ENCODE results near the gene ARRDC5.

Gene ARRDC5

GRCh38 chr19:4916292-4917082 is 13.8 kb upstream of the ARRDC5 start:
- H2AFZ ChIP-seq (ENCODE audit: low read length) = no peak overlapping the region
- H3K9me2 ChIP-seq (replicated peaks; ENCODE audit: insufficient read depth, low read length) = no peaks in the 10 kb centered on the region
- H3K79me2 ChIP-seq (ENCODE audit: low read length) = peaks cover 99% of the 10 kb centered on the region
- TF ChIP-seq EZH2 (optimal IDR thresholded peaks at IDR 0.05; ENCODE audit: low read depth, low read length) = no peak
- no peak for TF ChIP-seq CTCF (IDR thresholded peaks at IDR 0.05; ENCODE audit: low read length)
- no peak for TF ChIP-seq EZH2phosphoT487 (IDR thresholded peaks at IDR 0.05; ENCODE audit: low read length)
- no peak overlapping the region for H3K9ac ChIP-seq (ENCODE audit: low read length)
- H3K4me3 ChIP-seq (ENCODE audit: low read length) = no peak overlapping the region
- no peaks in the 10 kb centered on the region; the same call in 1 of the 2 replicates for H3F3A ChIP-seq (ENCODE audit: insufficient read depth, low read length)
- no peaks in the 10 kb centered on the region; the same call in 1 of the 2 replicates for H3K4me1 ChIP-seq (ENCODE audit: low read length)
- no peak for DNase-seq
- H4K20me1 ChIP-seq (ENCODE audit: insufficient read depth, low read length) = peaks cover 19% of the 10 kb centered on the region
- no peak overlapping the region for H3K4me2 ChIP-seq (ENCODE audit: low read depth, low read length)
- H3K9me3 ChIP-seq (replicated peaks; ENCODE audit: insufficient read depth, low read length) = no peaks in the 10 kb centered on the region
- H3K36me3 ChIP-seq (replicated peaks; ENCODE audit: insufficient read depth, low read length) = peaks cover 13% of the 10 kb centered on the region; the same call in 1 of the 2 replicates
- H3K27ac ChIP-seq (ENCODE audit: low read length) = no peak overlapping the region
- no peaks in the 10 kb centered on the region for H3K27me3 ChIP-seq (replicated peaks; ENCODE audit: insufficient read depth, low read length)

DNA sequence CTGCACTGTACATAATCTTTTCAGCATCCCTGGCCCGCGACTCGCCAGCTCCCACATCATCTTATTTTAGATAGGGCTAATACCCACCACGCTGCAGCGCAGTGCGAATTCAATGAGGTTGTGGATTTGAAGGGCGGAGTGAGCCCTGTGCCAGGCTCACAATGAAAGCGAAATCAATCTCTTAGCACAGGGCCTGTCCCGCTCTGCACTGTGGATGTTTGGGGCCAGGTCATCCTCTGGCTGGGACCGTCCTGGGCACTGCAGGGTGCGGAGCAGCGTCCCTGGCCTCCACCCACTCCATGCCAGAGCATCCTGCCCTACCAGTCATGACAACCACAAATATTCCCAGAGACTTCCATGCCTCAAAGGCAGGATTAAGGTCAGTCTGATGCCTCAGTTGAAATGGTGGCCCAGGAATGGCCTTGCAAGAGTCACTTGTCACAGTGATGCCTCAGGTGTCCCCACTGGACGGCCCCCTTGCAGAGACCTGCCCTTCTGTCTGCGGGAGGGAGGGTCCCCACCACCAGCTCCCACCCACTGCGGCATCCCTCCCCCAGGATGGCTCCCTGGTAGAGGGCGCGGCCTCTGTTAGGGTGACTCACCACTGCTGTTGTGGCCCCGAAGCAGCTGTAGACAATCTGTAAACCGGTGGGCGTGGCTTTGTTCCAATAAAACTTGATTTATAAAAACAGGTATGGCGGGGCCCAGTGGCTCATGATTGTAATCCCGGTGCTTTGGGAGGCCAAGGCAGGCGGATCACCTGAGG is 12.2 kb upstream of the ARRDC5 start:
- peaks cover 96% of the 10 kb centered on the region for H3K79me2 ChIP-seq (ENCODE audit: low read length)
- DNase-seq = no peak
- H3K4me1 ChIP-seq (ENCODE audit: low read length) = peaks cover 7% of the 10 kb centered on the region
- 0 out of 2 replicates have a peak, but pooled peaks cover 8% of the 10 kb centered on the region for H3K36me3 ChIP-seq (replicated peaks; ENCODE audit: insufficient read depth, low read length)
- peaks cover 19% of the 10 kb centered on the region for H4K20me1 ChIP-seq (ENCODE audit: insufficient read depth, low read length)
- H3K27ac ChIP-seq (ENCODE audit: low read length) = no peak overlapping the region
- no peak overlapping the region for H3K4me3 ChIP-seq (ENCODE audit: low read length)
- TF ChIP-seq EZH2 (optimal IDR thresholded peaks at IDR 0.05; ENCODE audit: low read depth, low read length) (no peak), EZH2phosphoT487 (IDR thresholded peaks at IDR 0.05; ENCODE audit: low read length) (no peak), CTCF (IDR thresholded peaks at IDR 0.05; ENCODE audit: low read length) (no peak)
- no peak overlapping the region for H3K9ac ChIP-seq (ENCODE audit: low read length)
- H3K27me3 ChIP-seq (replicated peaks; ENCODE audit: insufficient read depth, low read length) = no peaks in the 10 kb centered on the region
- H3K4me2 ChIP-seq (ENCODE audit: low read depth, low read length) = no peak overlapping the region; the same call in 1 of the 2 replicates
- peaks cover 5% of the 10 kb centered on the region; the same call in 1 of the 2 replicates for H3F3A ChIP-seq (ENCODE audit: insufficient read depth, low read length)
- H3K9me2 ChIP-seq (replicated peaks; ENCODE audit: insufficient read depth, low read length) = no peaks in the 10 kb centered on the region
- H2AFZ ChIP-seq (ENCODE audit: low read length) = no peak overlapping the region
- no peaks in the 10 kb centered on the region for H3K9me3 ChIP-seq (replicated peaks; ENCODE audit: insufficient read depth, low read length)

- peaks cover 7% of the 10 kb centered on the region for H3K4me1 ChIP-seq (ENCODE audit: low read length)
Measured at GRCh38 chr19:4913996-4914735, 11.5 kb upstream of the ARRDC5 start.

More at GRCh38 chr19:4913996-4914735, 11.5 kb upstream of the ARRDC5 start:
- no peak for DNase-seq
- Histone ChIP-seq H4K20me1 (ENCODE audit: insufficient read depth, low read length) (peaks cover 19% of the 10 kb centered on the region), H3F3A (ENCODE audit: insufficient read depth, low read length) (peaks cover 5% of the 10 kb centered on the region; the same call in 1 of the 2 replicates), H3K9me2 (replicated peaks; ENCODE audit: insufficient read depth, low read length) (no peaks in the 10 kb centered on the region), H3K27me3 (replicated peaks; ENCODE audit: insufficient read depth, low read length) (no peaks in the 10 kb centered on the region), H3K4me2 (ENCODE audit: low read depth, low read length) (no peak overlapping the region), H3K4me3 (ENCODE audit: low read length) (no peak overlapping the region), H3K9me3 (replicated peaks; ENCODE audit: insufficient read depth, low read length) (no peaks in the 10 kb centered on the region), H2AFZ (ENCODE audit: low read length) (no peak overlapping the region), H3K27ac (ENCODE audit: low read length) (no peak overlapping the region), H3K36me3 (replicated peaks; ENCODE audit: insufficient read depth, low read length) (0 out of 2 replicates have a peak, but pooled peaks cover 8% of the 10 kb centered on the region), H3K9ac (ENCODE audit: low read length) (no peak overlapping the region), H3K79me2 (ENCODE audit: low read length) (peaks cover 90% of the 10 kb centered on the region)
- no peak for TF ChIP-seq CTCF (IDR thresholded peaks at IDR 0.05; ENCODE audit: low read length)
- TF ChIP-seq EZH2phosphoT487 (IDR thresholded peaks at IDR 0.05; ENCODE audit: low read length) = no peak
- no peak for TF ChIP-seq EZH2 (optimal IDR thresholded peaks at IDR 0.05; ENCODE audit: low read depth, low read length)
